H9 (cell line): ENCODE data around the gene EIF2S3. TPM values are rescaled to one million over a fixed set of nuclear protein-coding genes. Genes with fewer than 3 reads are reported as not detected.
"Not testable (repeated sequence)": the region's sequence is repeated elsewhere in the genome, so short reads cannot be mapped to it uniquely, and the experiment has no call there.

ENCODE experiments used
- DNase-seq: peaks from one replicate; pipeline ENCODE4 v3.0.0-alpha.2; 2017
- H2AFZ ChIP-seq: one replicate; pipeline ENCODE4 v1.6.1; 2013; ENCODE audit warnings: mild to moderate bottlenecking, low read length, control low read depth, moderate library complexity
- H2AK5ac ChIP-seq: 2 replicates; pipeline ENCODE4 v1.6.1; 2013; ENCODE audit warnings: low read length, control low read depth, mixed read lengths; ENCODE audit not compliant: insufficient read length
- H2BK120ac ChIP-seq: one replicate; pipeline ENCODE4 v1.6.1; 2013; ENCODE audit warnings: low read depth, mild to moderate bottlenecking, low read length, control low read depth, inconsistent platforms; ENCODE audit not compliant: poor library complexity, severe bottlenecking
- H2BK12ac ChIP-seq: 2 replicates; pipeline ENCODE4 v1.6.1; 2013; ENCODE audit warnings: low read length, control low read depth, mixed read lengths, low read depth; ENCODE audit not compliant: insufficient read length
- H2BK15ac ChIP-seq: 2 replicates; pipeline ENCODE4 v1.6.1; 2013; ENCODE audit warnings: low read depth, low read length, control low read depth
- H2BK20ac ChIP-seq: one replicate; pipeline ENCODE4 v1.6.1; 2013; ENCODE audit warnings: low read depth, mild to moderate bottlenecking, low read length, control low read depth, inconsistent platforms; ENCODE audit not compliant: poor library complexity, severe bottlenecking
- H2BK5ac ChIP-seq: 2 replicates; pipeline ENCODE4 v1.6.1; 2013; ENCODE audit warnings: low read length, control low read depth, mixed read lengths; ENCODE audit not compliant: insufficient read length
- H3K14ac ChIP-seq: 2 replicates; pipeline ENCODE4 v1.6.1; 2013; ENCODE audit warnings: low read length, control low read depth; ENCODE audit not compliant: insufficient read depth
- H3K18ac ChIP-seq: 2 replicates; pipeline ENCODE4 v1.6.1; 2013; ENCODE audit warnings: low read depth, mild to moderate bottlenecking, mixed read lengths, low read length, control low read depth; ENCODE audit not compliant: insufficient read length
- H3K23ac ChIP-seq: 2 replicates; pipeline ENCODE4 v1.6.1; 2013; ENCODE audit warnings: low read length, control low read depth, mixed read lengths, low read depth; ENCODE audit not compliant: insufficient read length
- H3K23me2 ChIP-seq: 2 replicates; pipeline ENCODE4 v1.6.1; 2013; ENCODE audit warnings: low read depth, mild to moderate bottlenecking, mixed read lengths, low read length, control low read depth; ENCODE audit not compliant: insufficient read length, poor library complexity, severe bottlenecking
- H3K27ac ChIP-seq: 2 replicates; pipeline ENCODE4 v1.5.1; 2013; ENCODE audit warnings: low read length, control low read depth, mixed read lengths, low read depth; ENCODE audit not compliant: insufficient read length
- H3K27me3 ChIP-seq: 2 replicates; pipeline ENCODE4 v1.6.1; 2013; ENCODE audit warnings: low read length, control low read depth, inconsistent platforms; ENCODE audit not compliant: insufficient read depth
- H3K4ac ChIP-seq: 2 replicates; pipeline ENCODE4 v1.6.1; 2013; ENCODE audit warnings: low read depth, mild to moderate bottlenecking, control low read depth, inconsistent platforms, low read length, moderate library complexity
- H3K4me1 ChIP-seq: 2 replicates; pipeline ENCODE4 v1.6.1; 2013; ENCODE audit warnings: low read length, control low read depth, inconsistent platforms; ENCODE audit not compliant: insufficient read depth
- H3K4me2 ChIP-seq: 2 replicates; pipeline ENCODE4 v1.6.1; 2013; ENCODE audit warnings: low read length, control low read depth, mixed read lengths; ENCODE audit not compliant: insufficient read length, insufficient read depth
- H3K56ac ChIP-seq: 2 replicates; pipeline ENCODE4 v1.6.1; 2013; ENCODE audit warnings: low read depth, mild to moderate bottlenecking, mixed read lengths, low read length, control low read depth; ENCODE audit not compliant: insufficient read length
- H3K79me1 ChIP-seq: 2 replicates; pipeline ENCODE4 v1.6.1; 2013; ENCODE audit warnings: low read depth, mild to moderate bottlenecking, moderate library complexity, low read length, control low read depth, inconsistent platforms; ENCODE audit not compliant: insufficient read depth, poor library complexity, severe bottlenecking
- H3K79me2 ChIP-seq: 2 replicates; pipeline ENCODE4 v1.6.1; 2013; ENCODE audit warnings: low read length, control low read depth, inconsistent platforms; ENCODE audit not compliant: insufficient read depth
- H3K9ac ChIP-seq: 2 replicates; pipeline ENCODE4 v1.6.1; 2013; ENCODE audit warnings: low read length, control low read depth, mixed read lengths; ENCODE audit not compliant: insufficient read length; ENCODE audit errors: extremely low read depth
- H3K9me3 ChIP-seq: one replicate; pipeline ENCODE4 v1.6.1; 2013; ENCODE audit warnings: low read depth, low read length, inconsistent platforms; ENCODE audit not compliant: control insufficient read depth
- H3T11ph ChIP-seq: one replicate; pipeline ENCODE4 v1.6.1; 2013; ENCODE audit warnings: mild to moderate bottlenecking, low read length, control low read depth, inconsistent platforms
- H4K20me1 ChIP-seq: one replicate; pipeline ENCODE4 v1.6.1; 2013; ENCODE audit not compliant: control insufficient read depth, insufficient read length, insufficient read depth
- H4K5ac ChIP-seq: 2 replicates; pipeline ENCODE4 v1.6.1; 2013; ENCODE audit warnings: low read depth, mild to moderate bottlenecking, mixed read lengths, low read length, control low read depth; ENCODE audit not compliant: insufficient read length
- H4K8ac ChIP-seq: replicated peaks from 2 replicates; pipeline ENCODE4 v1.6.1; 2013; ENCODE audit warnings: low read length, control low read depth, mixed read lengths, low read depth; ENCODE audit not compliant: insufficient read length
- H4K91ac ChIP-seq: 2 replicates; pipeline ENCODE4 v1.6.1; 2013; ENCODE audit warnings: low read depth, mild to moderate bottlenecking, moderate library complexity, mixed read lengths, low read length, control low read depth; ENCODE audit not compliant: insufficient read length
- H3K27ac Mint-ChIP-seq, 3 experiments: 2 replicates in 2 of 3; 3 replicates in 1 of 3; pipeline ENCODE4 v1.8.0; 2020 to 2021; ENCODE audit warnings: mixed read lengths in 3 of 3, mild to moderate bottlenecking in 1 of 3, moderate library complexity in 1 of 3
- H3K27me3 Mint-ChIP-seq: 2 replicates; pipeline ENCODE4 v1.8.0; 2021; ENCODE audit warnings: low read depth, mild to moderate bottlenecking, moderate library complexity, mixed read lengths
- H3K36me3 Mint-ChIP-seq, 3 experiments: 2 replicates in 2 of 3; 3 replicates in 1 of 3; pipeline ENCODE4 v1.8.0; 2020 to 2021; ENCODE audit warnings: low read depth in 3 of 3, mixed read lengths in 3 of 3; ENCODE audit not compliant: insufficient read depth in 1 of 3
- H3K4me1 Mint-ChIP-seq, 2 experiments: 2 replicates each; pipeline ENCODE4 v1.8.0; 2020; ENCODE audit warnings: mixed read lengths in 2 of 2
- H3K4me3 Mint-ChIP-seq, 2 experiments: 2 replicates in 1 of 2; 3 replicates in 1 of 2; pipeline ENCODE4 v1.8.0; 2020 to 2021; ENCODE audit warnings: mild to moderate bottlenecking in 2 of 2, mixed read lengths in 2 of 2, moderate library complexity in 1 of 2
- H3K9me3 Mint-ChIP-seq, 2 experiments: 2 replicates in 1 of 2; 3 replicates in 1 of 2; pipeline ENCODE4 v1.8.0; 2020; ENCODE audit warnings: mild to moderate bottlenecking in 2 of 2, mixed read lengths in 2 of 2, moderate library complexity in 1 of 2
- WGBS: extraction: QIAGEN DNeasy Blood & Tissue Kit; methylation state at CpG from one replicate; pipeline ENCODE4 v1.1.7; 2013; ENCODE audit warnings: missing lambda C conversion rate, low lambda C conversion rate, mixed read lengths; ENCODE audit not compliant: insufficient read length; ENCODE audit errors: extremely low coverage; 5-methylcytosine and 5-hydroxymethylcytosine counted together
- total RNA-seq: library from RNA; stranded (reverse); gene quantifications from 2 replicates; pipeline ENCODE4 v1.2.1, GENCODE V29; 2021
- TF ChIP-seq, protein P1 (sequence below): fragments of 200-600 bp; sonication (generic); conservative IDR thresholded peaks from 3 replicates; pipeline ENCODE4 v1.8.0; 2021; ENCODE audit warnings: antibody characterized with exemption, mild to moderate bottlenecking

The EIF2S3 gene
- total RNA-seq, 1 experiment from 2014 or later: 598 TPM

DNA sequence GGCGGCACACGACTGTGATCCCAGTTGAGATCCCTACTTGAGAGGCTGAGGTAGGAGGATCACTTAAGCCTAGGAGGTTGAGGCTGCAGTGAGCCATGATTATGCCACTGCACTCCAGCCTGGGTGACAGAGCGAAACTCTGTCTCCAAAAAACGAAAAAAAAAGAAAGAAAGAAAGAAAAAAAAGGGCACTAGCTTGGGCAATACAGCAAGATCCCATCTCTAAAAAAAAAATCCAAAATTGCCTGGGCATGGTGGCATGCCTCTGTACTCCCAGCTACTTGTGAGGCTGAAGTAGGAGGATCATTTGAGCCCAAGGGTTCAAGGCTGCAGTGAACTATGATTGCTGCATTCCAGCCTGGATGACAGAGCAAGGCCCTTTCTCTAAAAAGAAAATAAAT lies 17.0 kb upstream of the EIF2S3 start:
- H3K4me2 ChIP-seq: no peak overlapping the region
- TF ChIP-seq, protein P1, sequence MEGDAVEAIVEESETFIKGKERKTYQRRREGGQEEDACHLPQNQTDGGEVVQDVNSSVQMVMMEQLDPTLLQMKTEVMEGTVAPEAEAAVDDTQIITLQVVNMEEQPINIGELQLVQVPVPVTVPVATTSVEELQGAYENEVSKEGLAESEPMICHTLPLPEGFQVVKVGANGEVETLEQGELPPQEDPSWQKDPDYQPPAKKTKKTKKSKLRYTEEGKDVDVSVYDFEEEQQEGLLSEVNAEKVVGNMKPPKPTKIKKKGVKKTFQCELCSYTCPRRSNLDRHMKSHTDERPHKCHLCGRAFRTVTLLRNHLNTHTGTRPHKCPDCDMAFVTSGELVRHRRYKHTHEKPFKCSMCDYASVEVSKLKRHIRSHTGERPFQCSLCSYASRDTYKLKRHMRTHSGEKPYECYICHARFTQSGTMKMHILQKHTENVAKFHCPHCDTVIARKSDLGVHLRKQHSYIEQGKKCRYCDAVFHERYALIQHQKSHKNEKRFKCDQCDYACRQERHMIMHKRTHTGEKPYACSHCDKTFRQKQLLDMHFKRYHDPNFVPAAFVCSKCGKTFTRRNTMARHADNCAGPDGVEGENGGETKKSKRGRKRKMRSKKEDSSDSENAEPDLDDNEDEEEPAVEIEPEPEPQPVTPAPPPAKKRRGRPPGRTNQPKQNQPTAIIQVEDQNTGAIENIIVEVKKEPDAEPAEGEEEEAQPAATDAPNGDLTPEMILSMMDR: no peak
- no peak overlapping the region for H4K5ac ChIP-seq
- H3K23me2 ChIP-seq: no peaks in the 10 kb centered on the region
- no peak overlapping the region for H3K18ac ChIP-seq
- Mint-ChIP-seq H3K9me3 (no peaks in the 10 kb centered on the region), H3K27me3 (peaks cover 11% of the 10 kb centered on the region), H3K4me3 (no peak overlapping the region), H3K36me3 (no peaks in the 10 kb centered on the region), H3K4me1 (no peaks in the 10 kb centered on the region), H3K27ac (no peak overlapping the region)
- H3K9me3 ChIP-seq: no peaks in the 10 kb centered on the region
- H2BK5ac ChIP-seq: no peak overlapping the region
- H3K27ac ChIP-seq: no peak overlapping the region
- no peak overlapping the region for H4K8ac ChIP-seq
- no peak overlapping the region for H3K56ac ChIP-seq
- no peaks in the 10 kb centered on the region for H3K4me1 ChIP-seq
- no peak overlapping the region for H2BK120ac ChIP-seq
- H3K23ac ChIP-seq: no peak overlapping the region
- WGBS: no CpG with 5 or more reads among the region's 4 CpGs
- DNase-seq: no peak
- H3K79me2 ChIP-seq: no peaks in the 10 kb centered on the region
- H4K20me1 ChIP-seq: no peaks in the 10 kb centered on the region
- no peak overlapping the region for H2AK5ac ChIP-seq
- H3K27me3 ChIP-seq: no peaks in the 10 kb centered on the region
- H3K9ac ChIP-seq: no peak overlapping the region
- no peak overlapping the region for H3T11ph ChIP-seq
- H2BK20ac ChIP-seq: no peak overlapping the region
- no peak overlapping the region for H4K91ac ChIP-seq
- H3K14ac ChIP-seq: no peak overlapping the region
- no peak overlapping the region for H2BK15ac ChIP-seq
- no peaks in the 10 kb centered on the region for H3K79me1 ChIP-seq
- H3K4ac ChIP-seq: no peak overlapping the region
- H2AFZ ChIP-seq: no peak overlapping the region
- no peak overlapping the region for H2BK12ac ChIP-seq

DNA sequence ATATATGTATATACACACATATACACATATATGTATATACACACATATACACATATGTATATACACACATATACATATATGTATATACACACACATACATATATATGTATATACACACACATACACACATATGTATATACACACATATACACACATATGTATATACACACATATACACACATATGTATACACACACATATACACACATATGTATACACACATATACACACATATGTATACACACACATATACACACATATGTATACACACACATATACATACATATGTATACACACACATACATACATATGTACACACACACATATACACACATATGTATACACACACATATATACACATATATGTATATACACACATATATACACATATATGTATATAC lies 8.7 kb upstream of the EIF2S3 start:
- not testable (repeated sequence) for H3K4me1 Mint-ChIP-seq, H3K18ac ChIP-seq, H3K14ac ChIP-seq, H3K27me3 ChIP-seq, H2AK5ac ChIP-seq, H3K23ac ChIP-seq, H3K56ac ChIP-seq, H4K8ac ChIP-seq, H4K91ac ChIP-seq, H2AFZ ChIP-seq, H3K4me2 ChIP-seq, H3T11ph ChIP-seq, H3K79me1 ChIP-seq, H4K20me1 ChIP-seq, H3K27me3 Mint-ChIP-seq, H2BK5ac ChIP-seq, H3K9me3 Mint-ChIP-seq, H3K79me2 ChIP-seq, H2BK15ac ChIP-seq, H3K4ac ChIP-seq, DNase-seq, H3K4me1 ChIP-seq, H2BK20ac ChIP-seq, H4K5ac ChIP-seq, H3K9ac ChIP-seq, H2BK12ac ChIP-seq, H3K4me3 Mint-ChIP-seq, H3K36me3 Mint-ChIP-seq, H3K27ac Mint-ChIP-seq, H2BK120ac ChIP-seq, H3K23me2 ChIP-seq, H3K9me3 ChIP-seq, H3K27ac ChIP-seq
